Fibroblast of lung (primary cell): ENCODE measurements around the gene SNRPD3. TPM values are rescaled to one million over a fixed set of nuclear protein-coding genes. Genes with fewer than 3 reads are reported as not detected.

Experiments
- DNase-seq, 2 donors: peaks; one replicate each; pipeline versions ENCODE4 v3.0.0 to v3.0.0-alpha.2; 2010; ENCODE audit warnings: low read depth in 2 of 2
- H2AFZ ChIP-seq: 2 replicates; pipeline ENCODE4 v1.5.1; 2012; ENCODE audit warnings: low read length, control low read depth, inconsistent platforms
- H3K27ac ChIP-seq: 2 replicates; pipeline ENCODE4 v1.5.1; 2011; ENCODE audit warnings: low read length, control low read depth; ENCODE audit not compliant: insufficient read depth
- H3K27me3 ChIP-seq: 2 replicates; pipeline ENCODE4 v1.5.1; 2011; ENCODE audit warnings: mild to moderate bottlenecking, low read length; ENCODE audit not compliant: control insufficient read depth, insufficient read depth
- H3K36me3 ChIP-seq: 2 replicates; pipeline ENCODE4 v1.5.1; 2011; ENCODE audit warnings: low read length; ENCODE audit not compliant: control insufficient read depth, insufficient read depth
- H3K4me1 ChIP-seq: 2 replicates; pipeline ENCODE4 v1.5.1; 2011; ENCODE audit warnings: low read length; ENCODE audit not compliant: control insufficient read depth, insufficient read depth; ENCODE audit errors: extremely low read depth
- H3K4me2 ChIP-seq: 2 replicates; pipeline ENCODE4 v1.5.1; 2011; ENCODE audit warnings: low read length, control low read depth; ENCODE audit not compliant: insufficient read depth; ENCODE audit errors: extremely low read depth
- H3K4me3 ChIP-seq, 4 experiments: fragments of 200-600 bp in 1 of 4; sonication (generic) in 1 of 4; replicated peaks in 1 of 4; 2 replicates each; pipeline ENCODE4 v1.5.1; 2011 to 2016; ENCODE audit warnings: low read length in 4 of 4, low read depth in 3 of 4, mild to moderate bottlenecking in 3 of 4, control low read depth in 2 of 4, inconsistent platforms in 1 of 4, mixed read lengths in 1 of 4; ENCODE audit not compliant: insufficient read depth in 1 of 4; ENCODE audit errors: control extremely low read depth in 1 of 4
- H3K79me2 ChIP-seq: 2 replicates; pipeline ENCODE4 v1.5.1; 2012; ENCODE audit warnings: mild to moderate bottlenecking, low read length, inconsistent platforms; ENCODE audit not compliant: control insufficient read depth, insufficient read depth
- H3K9ac ChIP-seq: 2 replicates; pipeline ENCODE4 v1.5.1; 2011; ENCODE audit warnings: mild to moderate bottlenecking, low read length, control low read depth; ENCODE audit not compliant: insufficient read depth
- H3K9me3 ChIP-seq: 2 replicates; pipeline ENCODE4 v1.5.1; 2012; ENCODE audit warnings: low read depth, low read length; ENCODE audit not compliant: control insufficient read depth, insufficient read depth
- H4K20me1 ChIP-seq: 2 replicates; pipeline ENCODE4 v1.5.1; 2011; ENCODE audit warnings: low read length; ENCODE audit not compliant: control insufficient read depth, insufficient read depth; ENCODE audit errors: extremely low read depth
- CTCF ChIP-seq, 2 donors: IDR thresholded peaks in 1 of 2; conservative IDR thresholded peaks in 1 of 2; 1 replicate in 1 of 2; 2 replicates in 1 of 2; pipeline ENCODE4 v1.5.1; 2011 to 2012; ENCODE audit warnings: low read length in 2 of 2, control low read depth in 1 of 2, inconsistent platforms in 1 of 2, low read depth in 1 of 2, mild to moderate bottlenecking in 1 of 2
- EZH2 ChIP-seq: IDR thresholded peaks from 2 replicates; pipeline ENCODE4 v1.5.1; 2012; ENCODE audit warnings: low read length, control low read depth, mild to moderate bottlenecking; ENCODE audit errors: missing control alignments
- polyA plus RNA-seq, 2 donors: library from polyadenylated mRNA; depleted of rRNA in 1 of 2; stranded (reverse) in 1 of 2; unstranded in 1 of 2; fragments of >200 nt; gene quantifications; 2 replicates each; pipeline ENCODE4 v1.2.1, GENCODE V29; 2011 to 2012; ENCODE audit warnings: missing spikeins in 1 of 2
- total RNA-seq: library from RNA; depleted of rRNA; stranded (reverse); fragments of >200 nt; gene quantifications from 2 replicates; pipeline ENCODE4 v1.2.1, GENCODE V29; 2014

Gene SNRPD3
- total and polyA plus RNA-seq, 2 donors (not counting 1 experiment from before 2014, with no cell fraction given): 114 to 151 TPM

- Histone ChIP-seq H3K9ac (no peak overlapping the region), H2AFZ (no peak overlapping the region), H4K20me1 (peaks cover 2% of the 10 kb centered on the region), H3K4me2 (no peak overlapping the region), H3K4me3 (no peak overlapping the region), H3K36me3 (peaks cover 28% of the 10 kb centered on the region), H3K4me1 (peaks cover 8% of the 10 kb centered on the region), H3K27me3 (no peaks in the 10 kb centered on the region), H3K27ac (no peak overlapping the region), H3K79me2 (no peaks in the 10 kb centered on the region), H3K9me3 (no peaks in the 10 kb centered on the region)
- DNase-seq: no peak
- TF ChIP-seq CTCF (conservative IDR thresholded peaks at IDR 0.05 in 1 of 2, IDR thresholded peaks at IDR 0.05 in 1 of 2; ENCODE audit: low read depth in 1 of 2, low read length in 2 of 2) (no peak), EZH2 (no peak)
These were observed 15.3 kb upstream of the SNRPD3 start for GRCh38 chr22:24540470-24540869.

DNA sequence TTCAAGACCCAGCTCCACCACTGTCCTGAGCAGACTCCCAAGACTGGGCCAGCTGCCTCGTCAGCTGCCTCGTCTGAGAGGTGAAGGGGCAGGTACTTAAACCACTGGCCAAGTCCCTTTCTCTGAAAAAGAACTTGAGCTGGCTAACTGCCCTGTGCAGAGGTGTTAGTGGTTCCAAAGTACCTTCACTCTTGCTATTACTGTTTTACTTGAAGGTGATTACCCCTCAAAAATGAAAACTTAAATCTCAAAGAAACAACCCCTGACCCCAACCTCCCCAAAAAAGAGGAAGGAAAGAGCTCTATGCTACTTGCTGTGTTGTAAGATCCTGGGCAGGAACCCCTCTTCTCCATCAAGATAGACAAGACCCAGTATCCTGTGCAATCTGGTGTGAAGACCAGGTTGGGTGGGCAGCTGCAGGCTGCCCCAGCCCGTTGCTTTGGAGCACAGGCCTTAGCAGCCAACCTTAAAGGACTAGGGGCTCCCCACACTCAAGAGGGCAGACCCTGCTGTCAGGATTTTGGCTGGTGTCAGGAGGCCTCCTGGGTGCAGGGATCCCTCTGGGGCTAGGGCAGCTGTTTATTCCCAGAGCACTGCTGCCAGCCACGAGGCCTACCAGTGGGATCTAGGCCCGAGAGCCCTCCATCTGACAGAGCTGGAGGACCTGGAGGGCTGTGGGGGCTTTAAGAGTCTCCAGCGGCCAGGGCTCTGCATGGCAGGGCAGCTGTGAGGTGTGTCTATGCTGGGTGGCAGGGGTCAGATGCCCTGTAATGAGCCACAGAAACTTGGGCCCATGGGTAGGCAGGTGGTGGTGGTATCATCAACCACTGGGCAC, 13.9 kb upstream of the SNRPD3 start:
- Histone ChIP-seq H3K79me2 (no peaks in the 10 kb centered on the region), H3K27ac (no peak overlapping the region), H3K27me3 (no peaks in the 10 kb centered on the region), H4K20me1 (peaks cover 2% of the 10 kb centered on the region), H3K9me3 (no peaks in the 10 kb centered on the region), H2AFZ (no peak overlapping the region), H3K4me2 (no peak overlapping the region), H3K4me3 (no peak overlapping the region), H3K36me3 (peaks cover 33% of the 10 kb centered on the region), H3K9ac (no peak overlapping the region), H3K4me1 (peaks cover 8% of the 10 kb centered on the region)
- DNase-seq: no peak
- TF ChIP-seq CTCF (conservative IDR thresholded peaks at IDR 0.05 in 1 of 2, IDR thresholded peaks at IDR 0.05 in 1 of 2; ENCODE audit: low read depth in 1 of 2, low read length in 2 of 2): no peak
- no peak for TF ChIP-seq EZH2

- Histone ChIP-seq H3K9ac (no peak overlapping the region), H3K27ac (no peak overlapping the region), H3K27me3 (no peaks in the 10 kb centered on the region), H3K79me2 (no peaks in the 10 kb centered on the region), H2AFZ (no peak overlapping the region), H3K4me3 (no peak overlapping the region), H3K4me1 (peaks cover 8% of the 10 kb centered on the region), H3K36me3 (peaks cover 37% of the 10 kb centered on the region), H4K20me1 (no peaks in the 10 kb centered on the region), H3K4me2 (no peak overlapping the region), H3K9me3 (no peaks in the 10 kb centered on the region)
- no peak for DNase-seq
- TF ChIP-seq EZH2: no peak
- no peak for TF ChIP-seq CTCF (conservative IDR thresholded peaks at IDR 0.05 in 1 of 2, IDR thresholded peaks at IDR 0.05 in 1 of 2; ENCODE audit: low read depth in 1 of 2, low read length in 2 of 2)
These were observed 13.2 kb upstream of the SNRPD3 start for GRCh38 chr22:24542641-24543040.
